DOHH2 (cell line): ENCODE data around the gene NDC1.

Source experiments
- EZH2phosphoT487 ChIP-seq: fragments of 200-600 bp; sonication (generic); IDR thresholded peaks from 2 replicates; pipeline ENCODE4 v1.6.1; 2017; ENCODE audit warnings: borderline replicate concordance, mild to moderate bottlenecking, antibody characterized with exemption, low read length, moderate library complexity, mixed read lengths
- TF ChIP-seq, protein P1 (sequence below): fragments of 200-600 bp; sonication (generic); IDR thresholded peaks from one replicate; pipeline ENCODE4 v1.5.1; 2014; ENCODE audit warnings: antibody characterized with exemption, mild to moderate bottlenecking, low read depth, low read length; ENCODE audit not compliant: poor library complexity, severe bottlenecking

DNA sequence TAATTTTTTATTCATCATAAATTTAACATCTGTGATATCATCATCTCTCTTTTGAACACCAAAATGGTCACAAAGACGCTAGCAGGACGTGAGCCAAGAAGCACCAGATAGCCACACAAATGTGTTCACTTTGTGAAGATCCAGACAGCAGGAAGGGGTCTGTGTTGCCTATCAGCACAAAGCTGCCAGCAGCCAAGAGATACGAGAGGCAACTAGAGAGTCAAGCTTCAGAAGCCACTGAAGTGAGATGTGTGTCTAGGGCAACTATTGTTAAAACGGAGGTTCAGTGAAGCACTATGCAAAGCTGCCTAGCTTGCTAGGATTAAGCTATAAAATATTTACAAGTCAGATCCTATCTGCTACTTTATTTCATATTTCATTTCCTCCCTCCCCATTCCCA lies 45.3 kb downstream of the NDC1 start:
- TF ChIP-seq, protein P1, sequence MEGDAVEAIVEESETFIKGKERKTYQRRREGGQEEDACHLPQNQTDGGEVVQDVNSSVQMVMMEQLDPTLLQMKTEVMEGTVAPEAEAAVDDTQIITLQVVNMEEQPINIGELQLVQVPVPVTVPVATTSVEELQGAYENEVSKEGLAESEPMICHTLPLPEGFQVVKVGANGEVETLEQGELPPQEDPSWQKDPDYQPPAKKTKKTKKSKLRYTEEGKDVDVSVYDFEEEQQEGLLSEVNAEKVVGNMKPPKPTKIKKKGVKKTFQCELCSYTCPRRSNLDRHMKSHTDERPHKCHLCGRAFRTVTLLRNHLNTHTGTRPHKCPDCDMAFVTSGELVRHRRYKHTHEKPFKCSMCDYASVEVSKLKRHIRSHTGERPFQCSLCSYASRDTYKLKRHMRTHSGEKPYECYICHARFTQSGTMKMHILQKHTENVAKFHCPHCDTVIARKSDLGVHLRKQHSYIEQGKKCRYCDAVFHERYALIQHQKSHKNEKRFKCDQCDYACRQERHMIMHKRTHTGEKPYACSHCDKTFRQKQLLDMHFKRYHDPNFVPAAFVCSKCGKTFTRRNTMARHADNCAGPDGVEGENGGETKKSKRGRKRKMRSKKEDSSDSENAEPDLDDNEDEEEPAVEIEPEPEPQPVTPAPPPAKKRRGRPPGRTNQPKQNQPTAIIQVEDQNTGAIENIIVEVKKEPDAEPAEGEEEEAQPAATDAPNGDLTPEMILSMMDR, result no peak
- TF ChIP-seq EZH2phosphoT487, result no peak
